Astrocyte of the hippocampus (primary cell): ENCODE data around the gene ZFP64.

Experiments
- DNase-seq: peaks from one replicate; pipeline ENCODE4 v3.0.0; 2011; ENCODE audit warnings: low read depth, low spot score

Gene ZFP64

DNA sequence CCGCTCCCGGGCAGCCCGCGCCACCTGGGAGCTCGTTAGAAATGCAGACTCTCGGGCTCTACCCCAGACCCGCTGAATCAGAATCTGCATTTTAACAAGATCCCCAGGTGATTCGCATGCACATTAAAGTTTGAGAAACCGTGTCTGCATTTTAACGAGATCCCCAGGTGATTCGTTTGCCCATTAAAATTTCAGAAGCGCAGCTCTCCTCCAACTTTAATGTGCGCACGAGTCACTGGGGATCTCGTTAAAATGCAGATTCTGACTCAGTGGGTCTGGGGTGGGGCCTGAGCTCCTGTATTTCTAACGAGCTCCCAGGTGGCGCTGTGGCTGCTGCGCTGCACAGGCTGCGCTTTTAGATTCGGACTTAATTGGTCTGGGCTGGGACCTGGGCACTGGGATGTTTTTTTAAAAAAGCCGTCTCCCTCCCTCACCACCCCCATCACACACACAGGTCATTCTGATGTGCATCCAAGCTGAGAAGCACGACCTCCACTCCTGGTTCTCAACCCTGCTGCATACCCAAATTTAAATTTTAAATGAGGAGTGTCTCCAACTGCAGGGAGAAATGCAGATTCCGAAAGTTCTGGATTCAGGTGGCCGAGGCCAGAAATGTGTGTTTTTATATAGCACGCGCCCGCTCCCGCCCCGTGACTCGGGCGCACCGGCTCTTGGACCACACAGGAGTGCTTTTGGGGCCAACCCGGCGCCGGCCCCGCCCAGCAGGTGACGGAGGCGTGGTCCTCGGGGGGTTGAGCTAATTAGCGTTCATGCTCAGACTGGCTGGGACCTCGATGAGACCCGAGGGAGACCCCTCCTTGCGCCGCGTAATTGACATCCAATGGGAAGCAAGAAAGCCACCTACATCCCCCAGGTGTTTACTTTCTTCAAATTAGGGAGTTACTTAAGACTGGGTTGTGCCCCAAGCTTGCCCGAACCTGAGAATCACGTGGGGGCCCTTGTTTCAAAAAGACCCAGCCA lies 85.8 kb downstream of the ZFP64 start:
- peak; percentile 68 for DNase-seq

DNA sequence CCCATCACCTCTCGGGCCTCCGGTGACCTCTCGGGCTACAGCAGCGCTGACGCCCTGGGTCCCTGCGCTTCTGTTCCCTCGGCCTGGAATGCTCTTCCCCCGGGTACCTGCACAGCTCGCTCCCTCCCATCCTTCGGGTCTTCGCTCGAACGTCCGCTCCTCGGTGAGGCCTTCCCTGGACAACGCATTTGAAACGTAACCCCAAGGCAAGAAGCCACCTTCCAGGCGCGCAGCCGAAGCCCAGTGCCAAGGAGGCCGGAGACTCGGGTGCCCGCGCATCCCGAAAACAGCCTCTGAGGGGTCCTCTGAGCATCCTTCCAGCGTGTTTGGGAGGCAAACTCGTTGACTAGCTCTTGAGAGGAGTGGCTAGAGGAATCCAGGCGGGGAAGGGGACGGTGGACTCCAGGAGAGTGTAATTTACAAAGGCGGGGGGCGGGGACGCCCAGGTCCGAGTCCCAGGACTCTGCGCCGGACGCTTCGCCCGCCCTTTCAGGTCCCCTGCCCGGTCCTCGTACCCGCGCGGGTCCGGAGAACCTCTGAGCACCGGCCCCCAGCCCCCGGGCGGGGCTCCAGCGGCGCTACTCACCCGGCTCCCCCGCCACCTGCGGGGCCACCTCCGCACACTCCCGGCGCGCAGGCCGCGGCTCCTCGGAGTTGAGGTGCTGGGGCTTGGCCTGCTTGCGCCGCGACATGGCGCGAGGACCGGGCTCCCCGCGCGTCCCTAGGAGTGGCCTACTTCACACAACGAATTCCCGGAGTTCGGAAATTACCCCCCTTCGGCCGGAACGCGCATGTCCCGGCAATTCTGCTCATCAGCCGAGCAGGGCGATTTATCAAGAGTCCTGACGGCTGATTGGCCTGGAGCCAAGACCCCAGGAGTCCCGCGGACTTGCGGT lies 86.8 kb downstream of the ZFP64 start:
- DNase-seq = peak; percentile 76

DNA sequence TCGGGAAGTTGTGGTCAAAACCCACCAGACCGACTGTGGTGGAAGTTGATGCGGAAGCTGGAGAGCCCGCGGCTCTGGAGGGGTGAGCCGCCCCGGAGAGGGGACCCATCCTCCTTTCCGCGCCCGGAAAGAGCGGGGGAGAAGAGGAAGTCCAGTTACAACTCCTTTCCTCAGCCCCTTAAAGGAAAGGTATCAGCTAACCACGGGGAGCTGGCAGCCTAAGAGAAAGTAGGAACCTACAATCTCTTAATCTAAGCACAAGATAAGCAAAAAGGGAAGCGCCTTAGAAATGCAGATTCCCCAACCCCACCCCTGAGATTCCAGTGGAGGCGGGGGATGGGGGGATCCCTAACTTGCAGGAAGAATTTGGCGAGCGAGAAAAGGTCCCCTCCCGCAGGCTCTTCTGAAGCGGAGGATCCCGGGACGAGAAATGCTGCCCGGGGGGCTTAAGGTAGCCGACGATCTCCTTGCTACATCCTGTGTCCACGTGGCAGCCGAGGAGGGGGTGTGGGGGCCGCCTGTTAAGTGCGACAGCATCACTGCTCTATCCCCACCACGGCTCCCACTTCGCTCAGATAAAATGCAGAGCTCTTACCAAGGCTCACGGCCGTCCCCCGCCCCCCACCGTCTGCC lies 87.5 kb downstream of the ZFP64 start:
- peak; percentile 40 for DNase-seq

DNA sequence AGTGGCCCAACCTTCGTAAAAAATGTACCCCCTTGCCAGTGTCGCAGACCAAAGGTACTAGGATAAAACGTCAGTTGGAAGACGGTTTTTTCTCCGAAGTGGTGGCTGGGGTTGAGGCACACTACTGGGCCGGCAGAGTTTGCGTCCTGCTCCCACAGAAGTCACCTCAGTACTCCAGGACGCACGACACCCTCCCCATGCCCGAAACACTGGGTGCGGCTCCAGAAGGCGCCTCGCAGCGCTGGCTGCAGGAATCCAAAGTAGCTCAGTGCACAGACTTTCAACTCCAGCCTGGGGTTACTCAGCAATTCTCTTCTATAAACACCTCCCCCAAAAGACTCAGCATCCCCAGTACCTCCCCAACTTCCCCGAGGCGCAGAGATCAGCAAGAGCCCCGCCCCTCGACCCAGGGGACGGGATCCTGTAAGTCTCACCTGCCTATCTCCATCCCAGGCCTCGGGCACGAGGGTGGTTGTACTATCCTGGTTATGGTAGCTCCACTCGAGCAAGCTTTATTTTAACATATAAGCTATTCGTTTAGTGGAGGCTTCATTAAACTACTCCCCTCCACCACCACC lies 88.2 kb downstream of the ZFP64 start:
- peak; percentile 44 for DNase-seq

DNA sequence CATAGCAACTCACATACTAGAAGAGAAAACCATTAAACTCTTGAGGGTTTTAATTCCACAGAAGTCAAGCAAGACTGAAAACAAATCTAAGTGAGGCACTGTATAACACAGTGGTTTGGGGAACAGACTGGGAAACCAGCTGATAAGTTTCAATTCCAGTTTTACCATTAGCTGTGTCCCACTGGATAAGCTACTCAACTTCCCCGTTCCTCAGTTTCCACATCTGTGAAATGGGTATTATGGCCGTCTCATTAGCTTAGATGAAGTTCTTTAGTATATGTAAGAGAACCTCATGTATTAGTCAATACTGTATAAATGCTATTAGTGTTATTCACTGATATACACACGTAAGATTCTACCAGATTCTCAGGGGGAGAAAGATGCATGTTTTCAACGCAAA lies 89.0 kb downstream of the ZFP64 start:
- no peak for DNase-seq

DNA sequence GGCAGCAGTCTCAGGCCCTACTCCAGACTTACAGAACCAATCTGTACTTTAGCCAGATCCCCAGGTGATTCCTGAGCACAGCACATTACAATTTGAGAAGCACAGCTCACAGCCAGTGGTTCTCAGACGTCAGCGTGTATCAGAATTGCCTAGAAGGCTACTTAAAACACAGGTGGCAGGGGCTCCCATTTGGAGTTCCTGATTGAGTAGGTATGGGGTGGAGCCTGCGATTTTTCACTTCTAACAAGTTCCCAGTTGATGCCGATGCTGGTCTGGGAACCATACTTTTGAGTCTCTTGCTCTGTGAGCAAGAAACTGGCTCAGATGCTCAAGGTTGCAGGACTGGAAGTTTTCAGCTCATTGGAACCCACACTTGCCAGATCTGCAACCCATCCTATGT lies 89.5 kb downstream of the ZFP64 start:
- DNase-seq = no peak
